ENCODE data around the gene PKNOX1.
"Not testable (repeated sequence)": the region's sequence is repeated elsewhere in the genome, so short reads cannot be mapped to it uniquely, and the experiment has no call there.

DNA sequence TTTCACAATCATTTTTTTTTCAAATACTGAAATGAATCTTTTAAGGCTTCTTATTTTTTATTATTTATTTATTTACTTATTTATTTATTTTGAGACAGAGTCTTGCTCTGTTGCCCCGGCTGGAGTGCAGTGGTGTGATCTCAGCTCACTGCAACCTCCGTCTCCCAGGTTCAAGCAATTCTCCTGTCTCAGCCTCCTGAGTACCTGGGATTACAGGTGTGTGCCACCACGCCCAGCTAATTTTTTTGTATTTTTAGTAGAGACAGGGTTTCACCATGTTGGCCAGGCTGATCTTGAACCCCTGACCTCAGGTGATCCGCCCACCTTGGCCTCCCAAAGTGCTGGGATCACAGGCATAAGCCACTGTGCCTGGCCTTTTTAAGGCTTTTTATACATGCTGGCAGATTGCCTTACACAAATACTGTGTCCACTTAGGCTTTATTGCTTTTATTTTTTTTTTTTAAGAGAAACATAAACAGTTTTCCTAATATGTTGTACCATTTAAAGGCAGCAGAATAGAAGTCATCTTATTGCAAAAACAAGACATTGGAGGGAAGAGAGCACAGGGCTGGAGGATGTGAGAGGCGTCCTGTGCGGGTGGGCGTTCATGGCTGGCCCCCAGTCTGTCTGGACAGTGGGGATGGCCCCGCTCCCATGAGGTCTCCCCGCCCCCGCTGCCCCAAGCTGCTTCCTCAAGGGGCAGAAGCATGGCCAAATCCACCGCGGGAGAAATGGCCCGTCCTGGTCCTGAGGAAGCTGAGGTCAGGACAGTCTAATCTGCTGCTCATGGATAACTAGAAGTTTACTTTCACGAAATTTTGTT, 31.9 kb downstream of the PKNOX1 start:
- TF ChIP-seq, protein P1, sequence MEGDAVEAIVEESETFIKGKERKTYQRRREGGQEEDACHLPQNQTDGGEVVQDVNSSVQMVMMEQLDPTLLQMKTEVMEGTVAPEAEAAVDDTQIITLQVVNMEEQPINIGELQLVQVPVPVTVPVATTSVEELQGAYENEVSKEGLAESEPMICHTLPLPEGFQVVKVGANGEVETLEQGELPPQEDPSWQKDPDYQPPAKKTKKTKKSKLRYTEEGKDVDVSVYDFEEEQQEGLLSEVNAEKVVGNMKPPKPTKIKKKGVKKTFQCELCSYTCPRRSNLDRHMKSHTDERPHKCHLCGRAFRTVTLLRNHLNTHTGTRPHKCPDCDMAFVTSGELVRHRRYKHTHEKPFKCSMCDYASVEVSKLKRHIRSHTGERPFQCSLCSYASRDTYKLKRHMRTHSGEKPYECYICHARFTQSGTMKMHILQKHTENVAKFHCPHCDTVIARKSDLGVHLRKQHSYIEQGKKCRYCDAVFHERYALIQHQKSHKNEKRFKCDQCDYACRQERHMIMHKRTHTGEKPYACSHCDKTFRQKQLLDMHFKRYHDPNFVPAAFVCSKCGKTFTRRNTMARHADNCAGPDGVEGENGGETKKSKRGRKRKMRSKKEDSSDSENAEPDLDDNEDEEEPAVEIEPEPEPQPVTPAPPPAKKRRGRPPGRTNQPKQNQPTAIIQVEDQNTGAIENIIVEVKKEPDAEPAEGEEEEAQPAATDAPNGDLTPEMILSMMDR (IDR thresholded peaks at IDR 0.05), result not testable (repeated sequence)
- not testable (repeated sequence) for TF ChIP-seq POLR2A (IDR thresholded peaks at IDR 0.05)
